ENCODE results near the gene COL17A1. TPM values are rescaled to one million over a fixed set of nuclear protein-coding genes. Genes with fewer than 3 reads are reported as not detected.

COL17A1 gene
- 3.6 to 4.4 TPM (median 4.2 TPM) in 3 replicates for total RNA-seq

DNA sequence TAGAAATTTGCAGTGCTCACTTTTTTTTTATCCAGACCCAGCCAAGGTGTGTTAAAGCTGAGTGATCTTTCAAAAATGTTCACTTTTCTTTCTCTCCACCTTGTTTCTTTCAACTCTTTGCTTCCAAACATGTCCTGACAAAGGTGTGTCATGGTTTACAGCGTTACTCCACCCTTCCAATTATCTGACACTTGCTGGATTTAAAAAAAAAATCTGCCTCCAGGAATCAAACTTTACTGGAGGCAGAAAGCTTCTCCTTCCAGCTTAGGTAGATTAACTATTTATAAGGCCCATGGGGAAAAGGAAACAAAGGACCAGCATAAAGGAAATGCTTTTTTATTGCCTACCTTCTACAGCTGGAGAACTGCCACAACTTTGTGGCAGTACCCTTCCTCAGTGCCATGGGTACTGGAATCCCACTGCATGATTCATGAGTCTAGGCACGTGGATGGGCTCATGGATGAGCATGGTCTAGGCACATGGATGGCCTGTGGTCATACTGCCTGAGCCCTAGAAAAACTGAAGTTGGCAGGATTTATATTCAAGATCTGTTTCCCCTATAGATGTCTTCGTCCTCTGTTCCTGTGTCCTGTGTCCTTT, at the start of gene COL17A1:
Gene COL17A1, minus strand, starts transcription at position 80 of the 600 bp plus-strand sequence. CDS start 5,207 bp downstream, outside the sequence.
- DNase-seq (ENCODE audit: low spot score in 2 of 2, unreplicated experiment in 2 of 2), result no peak
- Mint-ChIP-seq H3K9me3 (no peaks in the 10 kb centered on the region), H3K27ac (no peak within 1 kb of the TSS), H3K4me1 (peaks cover 35% of the 10 kb centered on the region), H3K27me3 (ENCODE audit: low read depth) (no peaks in the 10 kb centered on the region), H3K36me3 (no peaks in the 10 kb centered on the region), H3K4me3 (no peak within 1 kb of the TSS)
- TF ChIP-seq CTCF (IDR thresholded peaks at IDR 0.05; ENCODE audit: unreplicated experiment), result no peak

GRCh38 chr10:104130041-104130440, 44.4 kb upstream of the COL17A1 start:
- Mint-ChIP-seq H3K4me3 (no peak overlapping the region), H3K36me3 (peaks cover 4% of the 10 kb centered on the region), H3K4me1 (no peaks in the 10 kb centered on the region), H3K27me3 (ENCODE audit: low read depth) (peaks cover 20% of the 10 kb centered on the region), H3K9me3 (no peaks in the 10 kb centered on the region), H3K27ac (no peak overlapping the region)
- no peak for TF ChIP-seq CTCF (IDR thresholded peaks at IDR 0.05; ENCODE audit: unreplicated experiment)
- DNase-seq (ENCODE audit: low spot score in 2 of 2, unreplicated experiment in 2 of 2), result no peak

- Mint-ChIP-seq H3K36me3 (peaks cover 4% of the 10 kb centered on the region), H3K27me3 (ENCODE audit: low read depth) (peaks cover 8% of the 10 kb centered on the region), H3K27ac (no peak overlapping the region), H3K4me1 (peaks cover 5% of the 10 kb centered on the region), H3K9me3 (no peaks in the 10 kb centered on the region), H3K4me3 (no peak overlapping the region)
- no peak for TF ChIP-seq CTCF (IDR thresholded peaks at IDR 0.05; ENCODE audit: unreplicated experiment)
- no peak for DNase-seq (ENCODE audit: low spot score in 2 of 2, unreplicated experiment in 2 of 2)
Measured at GRCh38 chr10:104128214-104128613, 42.5 kb upstream of the COL17A1 start.

GRCh38 chr10:104127411-104127810, 41.7 kb upstream of the COL17A1 start:
- Mint-ChIP-seq H3K9me3 (no peaks in the 10 kb centered on the region), H3K36me3 (peaks cover 4% of the 10 kb centered on the region)
- TF ChIP-seq CTCF (IDR thresholded peaks at IDR 0.05; ENCODE audit: unreplicated experiment), result no peak

GRCh38 chr10:104123397-104123796, 37.7 kb upstream of the COL17A1 start:
- H3K4me1 Mint-ChIP-seq, result peaks cover 25% of the 10 kb centered on the region
- no peaks in the 10 kb centered on the region for H3K27me3 Mint-ChIP-seq (ENCODE audit: low read depth)
- no peak overlapping the region for H3K27ac Mint-ChIP-seq
- TF ChIP-seq CTCF (IDR thresholded peaks at IDR 0.05; ENCODE audit: unreplicated experiment), result no peak
- peak overlapping the region; percentile 90 for H3K4me3 Mint-ChIP-seq
- peaks cover 4% of the 10 kb centered on the region for H3K36me3 Mint-ChIP-seq
- no peaks in the 10 kb centered on the region for H3K9me3 Mint-ChIP-seq
- no peak for DNase-seq (ENCODE audit: low spot score in 2 of 2, unreplicated experiment in 2 of 2)

More at GRCh38 chr10:104127411-104127810, 41.7 kb upstream of the COL17A1 start:
- Mint-ChIP-seq H3K4me3 (no peak overlapping the region), H3K27ac (no peak overlapping the region), H3K27me3 (ENCODE audit: low read depth) (no peaks in the 10 kb centered on the region), H3K4me1 (peaks cover 9% of the 10 kb centered on the region)
- no peak for DNase-seq (ENCODE audit: low spot score in 2 of 2, unreplicated experiment in 2 of 2)
